Mammary epithelial cell (primary cell): ENCODE data around the gene ALDH4A1.

Experiments used
- CTCF ChIP-seq, 2 donors: IDR thresholded peaks in 1 of 2; conservative IDR thresholded peaks in 1 of 2; 2 replicates each; pipeline ENCODE4 v1.5.1; 2011 to 2012; ENCODE audit warnings: inconsistent platforms in 2 of 2, low read length in 2 of 2, mild to moderate bottlenecking in 2 of 2, control low read depth in 1 of 2, low read depth in 1 of 2; ENCODE audit not compliant: insufficient read depth in 1 of 2; ENCODE audit errors: extremely low read depth in 1 of 2
- EZH2 ChIP-seq: IDR thresholded peaks from 2 replicates; pipeline ENCODE4 v1.6.1; 2012; ENCODE audit warnings: low read length, inconsistent platforms, borderline replicate concordance

GRCh38 chr1:18943914-18944572 lies 41.7 kb upstream of the ALDH4A1 start:
- TF ChIP-seq CTCF (conservative IDR thresholded peaks at IDR 0.05 in 1 of 2, IDR thresholded peaks at IDR 0.05 in 1 of 2; ENCODE audit: extremely low read depth in 1 of 2, insufficient read depth in 1 of 2, low read depth in 1 of 2, low read length in 2 of 2): no peak
- no peak for TF ChIP-seq EZH2
